Stimulated activated CD8-positive, alpha-beta memory T cell treated with anti-CD3 and anti-CD28 coated beads, Interleukin-7, amount 100 ng/mL, for 1 hour (primary cell): ENCODE data around the gene NBPF9.
A peak's percentile ranks its signal among the peaks of the same experiment; 100 is the strongest.
"Not testable (repeated sequence)": the region's sequence is repeated elsewhere in the genome, so short reads cannot be mapped to it uniquely, and the experiment has no call there.

Source experiments
- DNase-seq, 2 donors: peaks; one replicate each; pipeline ENCODE4 v3.0.0-alpha.2; 2020; ENCODE audit warnings: low read depth in 2 of 2

The NBPF9 gene

GRCh38 chr1:149103109-149104081 is at the start of gene NBPF9:
TSS of gene NBPF9 (minus strand) at chr1:149103551. CDS start at chr1:149082139, 21,412 bp downstream.
- DNase-seq, result peak; percentile 4 to 14

GRCh38 chr1:149149909-149150308 is 46.6 kb upstream of the NBPF9 start:
- not testable (repeated sequence) for DNase-seq

- not testable (repeated sequence) for DNase-seq
Measured at GRCh38 chr1:149137585-149137984, 34.2 kb upstream of the NBPF9 start.

DNA sequence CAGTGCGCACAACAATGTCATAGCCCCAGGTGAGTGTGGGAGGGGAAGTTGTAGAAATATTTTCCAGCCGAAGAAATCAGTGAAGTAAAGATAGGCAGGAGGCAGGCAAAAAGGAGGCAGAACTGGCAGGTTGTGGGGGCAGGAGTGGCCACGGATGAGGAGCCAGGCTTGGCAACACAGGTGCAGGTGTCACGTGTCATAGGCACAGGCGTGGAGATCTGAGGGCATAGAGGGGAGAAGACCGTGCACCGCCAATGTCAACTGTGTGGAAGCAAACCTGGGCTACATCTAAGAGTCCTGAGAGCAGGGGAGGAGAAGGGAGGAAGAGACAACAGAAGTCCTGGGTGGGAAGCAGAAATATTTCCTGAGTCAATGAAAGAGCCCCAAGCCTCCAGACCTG is 27.6 kb upstream of the NBPF9 start:
- not testable (repeated sequence) for DNase-seq

- not testable (repeated sequence) for DNase-seq
Measured at GRCh38 chr1:149129245-149129644, 25.9 kb upstream of the NBPF9 start.

GRCh38 chr1:149126555-149127145 is 23.3 kb upstream of the NBPF9 start:
- DNase-seq, result not testable (repeated sequence)

DNA sequence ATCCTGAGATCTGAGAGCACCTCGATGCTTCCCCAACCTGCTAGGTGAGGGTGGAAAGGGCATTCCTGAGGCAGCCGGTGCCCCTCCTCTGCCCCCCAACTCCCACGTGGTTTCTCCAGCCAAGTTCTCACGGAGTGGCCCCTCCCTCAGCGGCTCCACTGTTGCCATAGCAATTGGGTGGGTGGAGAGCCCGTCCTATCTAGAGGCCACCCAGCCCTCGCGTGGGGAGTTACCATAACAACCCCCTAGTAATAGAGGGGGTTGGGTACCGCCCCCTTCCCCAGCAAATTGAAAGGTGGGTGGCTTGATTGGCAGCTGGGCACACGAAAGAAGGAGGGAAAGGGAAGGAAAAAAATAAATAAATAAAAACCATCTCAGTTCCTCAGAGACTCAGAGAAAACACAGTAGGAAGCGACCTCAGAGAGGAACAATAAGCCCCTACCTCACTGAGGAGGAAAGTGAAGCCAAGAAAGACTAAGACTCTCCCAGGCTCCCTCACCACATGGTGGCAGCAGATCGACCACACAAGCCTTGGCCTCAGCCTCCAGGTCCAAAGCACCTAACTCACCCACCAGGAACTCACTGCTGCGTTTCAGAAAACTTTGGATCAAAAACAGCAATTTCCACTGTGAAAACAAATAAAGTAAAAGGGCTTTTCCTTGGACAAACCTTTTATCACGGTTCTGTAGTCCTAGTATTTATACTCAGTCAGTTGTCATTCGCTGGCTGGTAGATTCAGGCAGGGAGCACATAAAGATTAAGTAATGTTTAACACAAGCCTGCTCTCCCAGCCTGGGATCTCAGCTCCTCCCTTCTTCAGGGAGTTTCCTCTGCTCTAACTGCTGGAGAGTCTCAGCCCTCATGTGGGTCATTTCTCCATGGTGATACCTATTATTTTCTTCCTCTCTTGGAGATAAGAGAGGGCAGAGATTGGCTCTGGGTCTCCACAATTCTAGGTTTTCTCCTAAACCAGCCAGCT is 20.9 kb upstream of the NBPF9 start:
- not testable (repeated sequence) for DNase-seq

DNA sequence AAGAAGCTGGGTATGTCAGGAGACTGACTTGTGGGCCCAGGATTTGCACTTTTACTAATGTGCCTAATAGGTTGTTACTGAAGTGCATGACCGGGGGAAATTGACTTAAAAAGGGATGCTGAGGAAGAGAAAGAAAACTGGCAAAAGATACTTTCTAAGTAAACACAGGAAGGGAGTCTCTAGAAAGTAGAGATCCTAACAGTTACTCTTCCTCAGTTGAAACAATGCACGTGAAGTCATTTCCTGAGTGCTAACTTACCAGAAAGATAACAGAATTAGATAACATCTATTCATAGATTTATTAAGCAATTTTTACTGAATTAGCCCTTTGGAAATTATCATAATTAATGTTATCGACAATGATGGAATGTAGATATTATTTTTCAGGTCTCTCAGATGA is 9.5 kb upstream of the NBPF9 start:
- DNase-seq, result not testable (repeated sequence)

- not testable (repeated sequence) for DNase-seq
Measured at GRCh38 chr1:149110343-149110742, 7.0 kb upstream of the NBPF9 start.

DNA sequence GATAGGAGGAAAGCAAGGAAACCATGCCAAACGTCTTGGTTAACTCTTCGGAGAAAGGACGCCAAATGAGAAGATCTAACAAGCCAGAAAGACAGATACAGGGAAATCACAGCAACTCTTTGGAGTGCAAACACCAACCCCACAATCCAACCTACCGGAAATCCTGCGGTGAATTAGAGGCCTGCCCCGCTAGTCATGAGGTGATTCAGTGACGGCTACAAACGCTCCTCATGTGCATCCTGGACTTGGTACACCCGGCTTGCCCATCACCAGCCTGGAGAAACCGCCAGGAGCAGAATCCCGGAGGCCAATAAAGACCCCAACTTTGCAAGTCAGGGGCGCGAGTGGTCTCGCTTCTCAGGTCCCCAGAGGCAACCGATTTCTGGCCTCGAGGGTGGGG is 777 bp downstream of the NBPF9 start:
- DNase-seq, result not testable (repeated sequence)

GRCh38 chr1:149098276-149098675 is 5.1 kb downstream of the NBPF9 start:
- not testable (repeated sequence) for DNase-seq

- not testable (repeated sequence) for DNase-seq
Measured at GRCh38 chr1:149093155-149093554, 10.2 kb downstream of the NBPF9 start.

DNA sequence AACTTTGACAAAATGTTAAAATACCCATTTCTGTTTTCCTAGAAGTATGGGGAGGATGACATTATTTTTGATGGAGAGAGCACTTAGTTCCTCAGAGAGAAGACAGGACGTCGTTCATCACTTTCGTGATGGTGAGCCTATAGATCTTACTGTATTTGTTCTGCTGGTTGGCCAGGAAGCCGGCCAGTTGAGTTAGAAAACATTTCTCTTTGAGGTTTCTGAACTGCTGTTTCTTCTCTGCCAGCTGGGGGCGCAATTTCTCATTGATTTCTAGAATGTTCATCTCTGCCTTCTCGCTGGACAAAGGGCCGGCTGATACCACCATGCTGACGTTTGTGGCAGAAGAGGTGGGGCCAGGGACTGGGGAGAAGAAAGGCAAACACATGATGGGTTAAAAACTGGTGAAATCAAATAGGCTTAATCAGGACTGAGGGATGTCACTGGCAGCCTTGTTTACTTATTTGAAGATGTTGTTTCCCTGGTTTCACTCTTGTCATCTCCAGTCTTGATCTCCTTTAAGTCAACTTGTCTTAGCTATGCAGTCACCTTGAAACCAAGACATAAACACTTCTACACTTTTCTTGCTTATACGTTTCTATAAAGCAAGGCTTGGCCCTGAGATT is 27.7 kb downstream of the NBPF9 start:
- not testable (repeated sequence) for DNase-seq

DNA sequence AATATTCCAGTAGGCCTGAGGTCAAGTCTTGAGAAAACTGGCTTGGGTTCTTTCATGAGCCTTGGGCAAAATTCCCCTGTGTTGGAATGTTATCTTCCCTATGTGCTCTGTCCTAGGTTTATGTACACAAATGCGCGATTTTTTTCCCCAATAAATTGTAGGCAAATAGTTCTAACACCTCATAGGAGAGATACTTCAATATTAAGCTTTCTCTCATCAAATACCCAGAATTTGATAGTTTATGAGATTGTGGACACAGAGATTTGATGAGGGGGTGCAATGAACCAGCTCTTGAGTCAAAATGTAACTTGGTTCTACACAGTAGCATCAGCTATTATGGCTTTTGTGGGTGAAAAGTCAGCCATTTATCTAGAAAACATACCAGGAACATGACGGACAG is 38.7 kb downstream of the NBPF9 start:
- not testable (repeated sequence) for DNase-seq

DNA sequence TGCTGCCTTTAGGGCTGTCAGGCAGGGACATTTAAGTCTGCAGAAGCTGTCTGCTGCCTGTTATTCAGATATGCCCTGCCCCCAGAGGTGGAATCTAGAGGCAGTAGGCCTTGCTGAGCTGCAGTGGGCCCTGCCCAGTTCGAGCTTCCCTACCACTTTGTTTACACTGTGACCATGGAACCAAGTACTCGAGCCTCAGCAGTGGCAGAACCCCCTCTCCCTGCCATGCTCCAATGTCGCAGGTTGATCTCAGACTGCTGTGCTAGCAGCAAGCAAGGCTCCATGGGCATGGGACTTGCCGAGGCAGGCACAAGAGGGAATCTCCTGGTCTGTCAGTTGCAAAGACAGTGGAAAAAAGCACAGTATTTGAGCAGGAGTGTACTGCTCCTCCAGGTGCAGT is 60.3 kb downstream of the NBPF9 start:
- not testable (repeated sequence) for DNase-seq

DNA sequence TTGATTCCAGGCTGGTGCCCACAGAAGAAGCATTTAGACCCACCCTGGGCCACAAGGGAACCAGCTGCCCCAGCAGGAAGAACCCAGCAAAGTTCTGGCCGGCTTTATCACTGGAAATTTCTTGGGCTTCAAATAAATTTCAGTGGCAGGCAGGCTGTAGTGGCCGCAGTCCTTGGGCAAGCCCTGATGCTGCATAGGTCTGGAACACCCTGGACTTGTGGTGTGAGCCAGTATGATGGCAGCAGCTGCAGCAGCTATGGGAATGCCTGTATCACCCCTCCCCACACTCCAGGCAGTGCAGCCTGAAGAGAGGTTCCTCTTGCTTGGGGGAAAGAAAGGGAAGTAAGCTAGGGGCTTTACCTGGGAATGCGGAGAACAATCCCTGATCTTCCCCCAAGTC is 69.4 kb downstream of the NBPF9 start:
- DNase-seq, result not testable (repeated sequence)

DNA sequence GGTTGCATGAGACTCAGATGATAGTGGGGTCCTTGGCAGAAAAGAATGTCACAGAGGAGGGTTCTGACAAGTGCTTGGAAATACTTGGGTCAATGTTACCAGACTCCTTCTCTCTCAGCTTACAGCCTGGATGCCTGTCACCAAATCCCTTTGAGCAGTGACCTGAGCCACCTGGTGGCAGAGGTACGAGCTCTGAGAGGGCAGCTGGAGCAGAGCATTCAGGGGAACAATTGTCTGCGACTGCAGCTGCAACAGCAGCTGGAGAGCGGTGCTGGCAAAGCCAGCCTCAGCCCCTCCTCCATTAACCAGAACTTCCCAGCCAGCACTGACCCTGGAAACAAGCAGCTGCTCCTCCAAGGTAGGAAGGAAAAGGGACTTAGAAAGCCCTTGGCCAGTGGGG is 79.0 kb downstream of the NBPF9 start:
- DNase-seq, result not testable (repeated sequence)

DNA sequence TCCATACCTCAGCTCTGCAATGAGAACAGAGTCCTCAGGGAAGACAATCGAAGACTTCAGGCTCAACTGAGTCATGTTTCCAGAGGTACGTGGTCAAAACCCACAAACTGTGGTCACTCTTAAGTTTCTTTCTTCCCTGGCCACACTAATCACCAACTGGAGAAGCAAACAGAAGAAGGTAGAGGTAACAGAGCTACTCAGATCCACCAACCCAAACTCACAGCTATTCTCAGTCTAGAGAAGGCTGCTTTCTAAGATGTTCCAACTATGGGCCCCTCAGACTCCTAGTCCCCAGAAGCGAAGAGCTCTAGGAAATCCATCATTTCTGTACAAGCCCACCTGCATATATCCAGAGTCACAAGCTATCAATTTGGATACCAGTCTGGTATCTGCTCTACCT is 84.8 kb downstream of the NBPF9 start:
- not testable (repeated sequence) for DNase-seq

DNA sequence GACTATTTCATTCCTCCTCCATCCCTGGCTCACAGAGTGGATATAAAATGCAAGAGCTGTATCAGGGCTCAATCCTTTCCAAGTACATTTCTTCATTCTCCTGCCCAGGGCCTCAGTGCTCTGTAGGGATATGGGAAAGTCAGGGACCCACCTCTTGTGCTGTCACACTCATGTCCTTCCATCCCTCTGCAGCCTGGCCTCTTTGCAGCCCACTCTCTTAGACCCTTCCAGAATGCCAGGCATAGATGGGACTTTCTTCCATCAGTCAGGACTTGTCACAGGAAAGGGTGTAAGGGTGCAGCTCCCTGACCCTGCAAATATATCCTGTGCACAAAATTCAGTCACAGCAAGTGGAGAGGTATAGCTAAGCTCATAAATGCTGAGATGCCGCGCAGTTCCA is 86.7 kb downstream of the NBPF9 start:
- not testable (repeated sequence) for DNase-seq

- DNase-seq, result not testable (repeated sequence)
Measured at GRCh38 chr1:149015522-149015921, 87.8 kb downstream of the NBPF9 start.

- DNase-seq, result not testable (repeated sequence)
Measured at GRCh38 chr1:149013513-149013912, 89.8 kb downstream of the NBPF9 start.
